Testis (tissue), 2 donors: ENCODE measurements around the gene ENTREP1.

ENCODE experiments used
- POLR2A ChIP-seq: fragments of 450-650 bp; IDR thresholded peaks from one replicate; pipeline ENCODE4 v1.6.1; 2017; ENCODE audit warnings: antibody characterized with exemption, mild to moderate bottlenecking, moderate library complexity
- TF ChIP-seq, protein P1 (sequence below), 3 experiments: fragments of 450-650 bp in 2 of 3; fragments of 200-600 bp in 1 of 3; sonication (generic) in 1 of 3; IDR thresholded peaks; one replicate each; pipeline ENCODE4 v1.5.1; 2016 to 2019; ENCODE audit warnings: antibody characterized with exemption in 3 of 3, mild to moderate bottlenecking in 2 of 3, moderate library complexity in 1 of 3

DNA sequence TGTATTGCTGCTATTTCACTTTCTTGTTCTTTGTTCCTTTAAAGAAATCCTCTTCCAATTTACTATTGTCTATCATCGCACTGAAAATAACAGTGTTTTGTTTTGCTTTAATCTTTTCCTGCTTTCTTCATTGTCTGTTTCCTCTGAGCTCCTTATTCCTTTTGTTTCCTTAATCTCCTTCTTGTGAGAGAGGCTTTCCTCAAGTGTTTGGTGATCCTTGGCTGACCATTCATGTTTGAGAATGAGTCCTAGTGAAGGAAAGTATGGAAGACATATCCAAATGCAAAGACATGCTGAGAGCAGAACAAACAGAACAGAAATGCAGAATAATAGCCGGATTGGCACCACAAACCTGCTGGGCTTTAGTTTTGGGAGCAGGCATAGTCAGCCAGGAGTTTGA is 42.0 kb upstream of the ENTREP1 start:
- TF ChIP-seq, protein P1, sequence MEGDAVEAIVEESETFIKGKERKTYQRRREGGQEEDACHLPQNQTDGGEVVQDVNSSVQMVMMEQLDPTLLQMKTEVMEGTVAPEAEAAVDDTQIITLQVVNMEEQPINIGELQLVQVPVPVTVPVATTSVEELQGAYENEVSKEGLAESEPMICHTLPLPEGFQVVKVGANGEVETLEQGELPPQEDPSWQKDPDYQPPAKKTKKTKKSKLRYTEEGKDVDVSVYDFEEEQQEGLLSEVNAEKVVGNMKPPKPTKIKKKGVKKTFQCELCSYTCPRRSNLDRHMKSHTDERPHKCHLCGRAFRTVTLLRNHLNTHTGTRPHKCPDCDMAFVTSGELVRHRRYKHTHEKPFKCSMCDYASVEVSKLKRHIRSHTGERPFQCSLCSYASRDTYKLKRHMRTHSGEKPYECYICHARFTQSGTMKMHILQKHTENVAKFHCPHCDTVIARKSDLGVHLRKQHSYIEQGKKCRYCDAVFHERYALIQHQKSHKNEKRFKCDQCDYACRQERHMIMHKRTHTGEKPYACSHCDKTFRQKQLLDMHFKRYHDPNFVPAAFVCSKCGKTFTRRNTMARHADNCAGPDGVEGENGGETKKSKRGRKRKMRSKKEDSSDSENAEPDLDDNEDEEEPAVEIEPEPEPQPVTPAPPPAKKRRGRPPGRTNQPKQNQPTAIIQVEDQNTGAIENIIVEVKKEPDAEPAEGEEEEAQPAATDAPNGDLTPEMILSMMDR (IDR thresholded peaks at IDR 0.05) = no peak
- TF ChIP-seq POLR2A = no peak
